HepG2 (cell line): ENCODE data around the gene FOXN3. TPM values are rescaled to one million over a fixed set of nuclear protein-coding genes. Genes with fewer than 3 reads are reported as not detected.

Experiments used
- ADNP ChIP-seq: sonication (generic); formaldehyde crosslinking; IDR thresholded peaks from 2 replicates; pipeline ENCODE4 v1.4.0; 2020; ENCODE audit warnings: missing genetic modification reagents
- GATAD2A ChIP-seq: IDR thresholded peaks from 2 replicates; pipeline ENCODE4 v1.6.1; 2016
- GZF1 ChIP-seq: sonication (generic); formaldehyde crosslinking; IDR thresholded peaks from 2 replicates; pipeline ENCODE4 v1.5.1; 2020; ENCODE audit warnings: mild to moderate bottlenecking, missing genetic modification reagents
- HMG20A ChIP-seq: IDR thresholded peaks from 2 replicates; pipeline ENCODE4 v1.6.1; 2016; ENCODE audit warnings: borderline replicate concordance
- KDM5B ChIP-seq: sonication (generic); formaldehyde crosslinking; IDR thresholded peaks from 2 replicates; pipeline ENCODE4 v1.4.0; 2020; ENCODE audit warnings: missing genetic modification reagents, mild to moderate bottlenecking, borderline replicate concordance
- KMT2B ChIP-seq: IDR thresholded peaks from 2 replicates; pipeline ENCODE4 v1.6.1; 2016; ENCODE audit warnings: missing genetic modification reagents, missing compliant biosample characterization
- LCORL ChIP-seq, 2 experiments: fragments of 450-650 bp in 1 of 2; sonication (generic) in 1 of 2; formaldehyde crosslinking in 1 of 2; IDR thresholded peaks; 2 replicates each; pipeline versions ENCODE4 v1.5.0 to v1.6.1; 2017 to 2020; ENCODE audit warnings: antibody characterized with exemption in 1 of 2, missing genetic modification reagents in 1 of 2
- NCOA2 ChIP-seq: sonication (generic); formaldehyde crosslinking; IDR thresholded peaks from 2 replicates; pipeline ENCODE4 v1.8.0; 2022; ENCODE audit warnings: inconsistent platforms
- PHF21A ChIP-seq: sonication (generic); formaldehyde crosslinking; IDR thresholded peaks from 2 replicates; pipeline ENCODE4 v1.5.0; 2020; ENCODE audit warnings: mild to moderate bottlenecking, missing genetic modification reagents
- REL ChIP-seq: sonication (generic); formaldehyde crosslinking; conservative IDR thresholded peaks from 2 replicates; pipeline ENCODE4 v1.8.0; 2022; ENCODE audit warnings: mild to moderate bottlenecking, missing genetic modification reagents, moderate library complexity
- RORA ChIP-seq: sonication (generic); formaldehyde crosslinking; IDR thresholded peaks from 2 replicates; pipeline ENCODE4 v1.5.0; 2020; ENCODE audit warnings: mild to moderate bottlenecking, missing genetic modification reagents, moderate library complexity
- SKI ChIP-seq: fragments of 450-650 bp; IDR thresholded peaks from one replicate; pipeline ENCODE4 v1.6.1; 2018; ENCODE audit warnings: mild to moderate bottlenecking; ENCODE audit not compliant: partially characterized antibody
- SSRP1 ChIP-seq: IDR thresholded peaks from 2 replicates; pipeline ENCODE4 v1.6.1; 2016; ENCODE audit warnings: control low read depth
- ZNF160 ChIP-seq: sonication (generic); formaldehyde crosslinking; IDR thresholded peaks from 2 replicates; pipeline ENCODE4 v1.8.0; 2022; ENCODE audit warnings: mild to moderate bottlenecking, inconsistent platforms, missing genetic modification reagents
- ZNF224 ChIP-seq: sonication (generic); formaldehyde crosslinking; IDR thresholded peaks from 2 replicates; pipeline ENCODE4 v1.5.0; 2020; ENCODE audit warnings: mild to moderate bottlenecking, missing genetic modification reagents
- ZNF768 ChIP-seq: sonication (generic); formaldehyde crosslinking; IDR thresholded peaks from 2 replicates; pipeline ENCODE4 v1.4.0; 2020; ENCODE audit warnings: missing genetic modification reagents
- polyA plus RNA-seq, 8 experiments: library from polyadenylated mRNA; depleted of rRNA in 3 of 8; stranded (reverse) in 7 of 8; unstranded in 1 of 8; fragments of >200 nt; fragmentation: Illumina TruSeq in 4 of 8; extraction: Trizol in 4 of 8; gene quantifications; 2 replicates each; pipeline versions ENCODE4 v1.2.1 to v1.2.3, GENCODE V29; 2011 to 2016; ENCODE audit warnings: low read depth in 4 of 8, missing spikeins in 1 of 8, mixed read lengths in 1 of 8; ENCODE audit not compliant: insufficient read depth in 1 of 8
- total RNA-seq, 5 experiments: library from RNA; depleted of rRNA; stranded (reverse); fragments of >200 nt; fragmentation: Illumina TruSeq; extraction: Trizol; gene quantifications; 2 replicates each; pipeline ENCODE4 v1.2.3, GENCODE V29; 2016; ENCODE audit warnings: low read depth in 1 of 5
- TF ChIP-seq, protein P1 (sequence below): fragments of 450-650 bp; IDR thresholded peaks from 2 replicates; pipeline ENCODE4 v1.6.1; 2016
- TF ChIP-seq, protein P2 (sequence below): sonication (generic); formaldehyde crosslinking; conservative IDR thresholded peaks from 2 replicates; pipeline ENCODE4 v1.8.0; 2022; ENCODE audit warnings: low read depth, missing genetic modification reagents
- TF ChIP-seq, protein P3 (sequence below): sonication (generic); formaldehyde crosslinking; IDR thresholded peaks from 2 replicates; pipeline ENCODE4 v1.9.0; 2022; ENCODE audit warnings: missing genetic modification reagents, mild to moderate bottlenecking, borderline replicate concordance
- TF ChIP-seq, protein P4 (sequence below): sonication (generic); formaldehyde crosslinking; IDR thresholded peaks from 2 replicates; pipeline ENCODE4 v1.4.0; 2020; ENCODE audit warnings: missing genetic modification reagents

The FOXN3 gene
- total and polyA plus RNA-seq, 2 of the 13 experiments (the other 11 are each of a cell fraction or from before 2014, with no cell fraction given) = 32.4 to 70.2 TPM

DNA sequence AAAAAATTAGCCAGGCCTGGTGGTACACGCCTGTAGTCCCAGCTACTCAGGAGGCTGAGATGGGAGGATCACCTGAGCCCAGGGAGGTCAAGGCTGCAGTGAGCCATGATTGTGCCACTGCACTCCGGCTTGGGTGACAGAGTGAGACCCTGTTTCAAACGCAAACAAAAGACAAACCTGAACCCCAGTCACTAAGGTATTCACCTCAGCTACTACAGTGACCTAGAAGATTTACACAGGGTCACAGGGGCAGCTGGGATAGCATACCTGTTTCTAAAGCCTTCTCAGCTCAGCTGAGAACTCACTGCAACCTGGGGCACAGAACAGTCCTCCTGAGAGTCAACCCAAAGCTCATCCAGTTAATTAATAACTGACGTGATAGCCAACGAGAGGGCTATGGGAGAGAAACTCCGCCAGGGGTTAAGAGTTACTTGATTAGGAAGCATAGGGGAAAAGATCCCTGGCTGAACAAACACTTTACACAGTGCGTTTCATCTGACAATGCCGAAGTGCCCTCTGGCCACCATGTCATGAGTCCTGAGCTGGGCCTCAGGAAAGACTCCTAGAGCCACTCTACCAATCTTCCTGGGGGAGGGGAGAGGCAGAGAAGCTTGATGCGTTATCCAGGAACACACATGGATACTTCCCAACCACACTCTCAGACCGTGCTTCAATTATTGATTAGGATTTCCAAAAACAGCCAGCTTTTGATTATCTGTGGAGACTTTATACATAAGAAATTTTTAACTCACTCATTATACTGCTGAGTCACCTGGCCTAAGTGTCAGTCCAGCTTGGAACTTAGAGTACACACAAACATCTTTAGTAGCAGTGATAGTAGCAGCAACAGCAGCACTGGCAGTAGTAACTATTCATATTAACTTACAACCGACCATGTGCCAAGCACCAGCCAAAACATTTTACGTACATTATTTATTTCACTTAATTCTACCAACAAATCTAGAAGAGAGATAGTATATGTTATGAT is 48.2 kb downstream of the FOXN3 start (continued):
- no peak for TF ChIP-seq LCORL (IDR thresholded peaks at IDR 0.05)
- peak; percentile 70; the same call in 1 of the 2 replicates for TF ChIP-seq LCORL (CRISPR knock-in tag; IDR thresholded peaks at IDR 0.05)
- 0 out of 2 replicates have a peak, but pooled peaks have one; percentile 45 for TF ChIP-seq GZF1 (CRISPR knock-in tag)
- TF ChIP-seq RORA (CRISPR knock-in tag) = no peak
- TF ChIP-seq, protein P1, sequence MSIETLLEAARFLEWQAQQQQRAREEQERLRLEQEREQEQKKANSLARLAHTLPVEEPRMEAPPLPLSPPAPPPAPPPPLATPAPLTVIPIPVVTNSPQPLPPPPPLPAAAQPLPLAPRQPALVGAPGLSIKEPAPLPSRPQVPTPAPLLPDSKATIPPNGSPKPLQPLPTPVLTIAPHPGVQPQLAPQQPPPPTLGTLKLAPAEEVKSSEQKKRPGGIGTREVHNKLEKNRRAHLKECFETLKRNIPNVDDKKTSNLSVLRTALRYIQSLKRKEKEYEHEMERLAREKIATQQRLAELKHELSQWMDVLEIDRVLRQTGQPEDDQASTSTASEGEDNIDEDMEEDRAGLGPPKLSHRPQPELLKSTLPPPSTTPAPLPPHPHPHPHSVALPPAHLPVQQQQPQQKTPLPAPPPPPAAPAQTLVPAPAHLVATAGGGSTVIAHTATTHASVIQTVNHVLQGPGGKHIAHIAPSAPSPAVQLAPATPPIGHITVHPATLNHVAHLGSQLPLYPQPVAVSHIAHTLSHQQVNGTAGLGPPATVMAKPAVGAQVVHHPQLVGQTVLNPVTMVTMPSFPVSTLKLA = no peak
- no peak for TF ChIP-seq KDM5B (CRISPR knock-in tag)
- TF ChIP-seq SKI = peak; percentile 41
- peak; percentile 86; the same call in 1 of the 2 replicates for TF ChIP-seq ADNP
- TF ChIP-seq KMT2B (CRISPR knock-in tag) = peak; percentile 52
- TF ChIP-seq ZNF160 = peak; percentile 32
- TF ChIP-seq, protein P2, sequence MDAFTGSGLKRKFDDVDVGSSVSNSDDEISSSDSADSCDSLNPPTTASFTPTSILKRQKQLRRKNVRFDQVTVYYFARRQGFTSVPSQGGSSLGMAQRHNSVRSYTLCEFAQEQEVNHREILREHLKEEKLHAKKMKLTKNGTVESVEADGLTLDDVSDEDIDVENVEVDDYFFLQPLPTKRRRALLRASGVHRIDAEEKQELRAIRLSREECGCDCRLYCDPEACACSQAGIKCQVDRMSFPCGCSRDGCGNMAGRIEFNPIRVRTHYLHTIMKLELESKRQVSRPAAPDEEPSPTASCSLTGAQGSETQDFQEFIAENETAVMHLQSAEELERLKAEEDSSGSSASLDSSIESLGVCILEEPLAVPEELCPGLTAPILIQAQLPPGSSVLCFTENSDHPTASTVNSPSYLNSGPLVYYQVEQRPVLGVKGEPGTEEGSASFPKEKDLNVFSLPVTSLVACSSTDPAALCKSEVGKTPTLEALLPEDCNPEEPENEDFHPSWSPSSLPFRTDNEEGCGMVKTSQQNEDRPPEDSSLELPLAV (CRISPR knock-in tag) = no peak
- TF ChIP-seq, protein P3, sequence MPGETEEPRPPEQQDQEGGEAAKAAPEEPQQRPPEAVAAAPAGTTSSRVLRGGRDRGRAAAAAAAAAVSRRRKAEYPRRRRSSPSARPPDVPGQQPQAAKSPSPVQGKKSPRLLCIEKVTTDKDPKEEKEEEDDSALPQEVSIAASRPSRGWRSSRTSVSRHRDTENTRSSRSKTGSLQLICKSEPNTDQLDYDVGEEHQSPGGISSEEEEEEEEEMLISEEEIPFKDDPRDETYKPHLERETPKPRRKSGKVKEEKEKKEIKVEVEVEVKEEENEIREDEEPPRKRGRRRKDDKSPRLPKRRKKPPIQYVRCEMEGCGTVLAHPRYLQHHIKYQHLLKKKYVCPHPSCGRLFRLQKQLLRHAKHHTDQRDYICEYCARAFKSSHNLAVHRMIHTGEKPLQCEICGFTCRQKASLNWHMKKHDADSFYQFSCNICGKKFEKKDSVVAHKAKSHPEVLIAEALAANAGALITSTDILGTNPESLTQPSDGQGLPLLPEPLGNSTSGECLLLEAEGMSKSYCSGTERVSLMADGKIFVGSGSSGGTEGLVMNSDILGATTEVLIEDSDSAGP (CRISPR knock-in tag) = peak; percentile 21; the same call in 1 of the 2 replicates
- no peak for TF ChIP-seq SSRP1
- TF ChIP-seq REL = no peak
- TF ChIP-seq ZNF224 = 0 out of 2 replicates have a peak, but pooled peaks have one; percentile 45
- TF ChIP-seq PHF21A (CRISPR knock-in tag) = peak; percentile 94
- TF ChIP-seq, protein P4, sequence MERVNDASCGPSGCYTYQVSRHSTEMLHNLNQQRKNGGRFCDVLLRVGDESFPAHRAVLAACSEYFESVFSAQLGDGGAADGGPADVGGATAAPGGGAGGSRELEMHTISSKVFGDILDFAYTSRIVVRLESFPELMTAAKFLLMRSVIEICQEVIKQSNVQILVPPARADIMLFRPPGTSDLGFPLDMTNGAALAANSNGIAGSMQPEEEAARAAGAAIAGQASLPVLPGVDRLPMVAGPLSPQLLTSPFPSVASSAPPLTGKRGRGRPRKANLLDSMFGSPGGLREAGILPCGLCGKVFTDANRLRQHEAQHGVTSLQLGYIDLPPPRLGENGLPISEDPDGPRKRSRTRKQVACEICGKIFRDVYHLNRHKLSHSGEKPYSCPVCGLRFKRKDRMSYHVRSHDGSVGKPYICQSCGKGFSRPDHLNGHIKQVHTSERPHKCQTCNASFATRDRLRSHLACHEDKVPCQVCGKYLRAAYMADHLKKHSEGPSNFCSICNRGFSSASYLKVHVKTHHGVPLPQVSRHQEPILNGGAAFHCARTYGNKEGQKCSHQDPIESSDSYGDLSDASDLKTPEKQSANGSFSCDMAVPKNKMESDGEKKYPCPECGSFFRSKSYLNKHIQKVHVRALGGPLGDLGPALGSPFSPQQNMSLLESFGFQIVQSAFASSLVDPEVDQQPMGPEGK (CRISPR knock-in tag) = peak; percentile 32
- TF ChIP-seq GATAD2A = peak; percentile 88
- TF ChIP-seq ZNF768 = peak; percentile 32; the same call in 1 of the 2 replicates
- peak; percentile 67 for TF ChIP-seq NCOA2 (CRISPR knock-in tag)
- TF ChIP-seq HMG20A = peak; percentile 86
